ENCODE measurements around the gene METTL5. TPM values are rescaled to one million over a fixed set of nuclear protein-coding genes. Genes with fewer than 3 reads are reported as not detected.

Gene METTL5
- polyA plus RNA-seq, 1 of the 3 experiments (the other 2 are of a cell fraction): 40.7 TPM

GRCh38 chr2:169776252-169776761, 48.4 kb downstream of the METTL5 start:
- H2AFZ ChIP-seq (ENCODE audit: low read depth): peak overlapping the region; percentile 76

GRCh38 chr2:169775765-169776164, 48.9 kb downstream of the METTL5 start:
- Histone ChIP-seq H3K79me2 (ENCODE audit: insufficient read depth) (no peaks in the 10 kb centered on the region), H4K20me1 (ENCODE audit: insufficient read depth) (no peaks in the 10 kb centered on the region), H3K27ac (ENCODE audit: low read depth in 2 of 2, low read length in 1 of 2) (peak overlapping the region; percentile 59 to 62), H2AFZ (ENCODE audit: low read depth) (peak overlapping the region; percentile 76), H3K9me2 (no peaks in the 10 kb centered on the region), H3K36me3 (replicated peaks in 1 of 2; ENCODE audit: control insufficient read depth in 1 of 2, insufficient read depth in 2 of 2, low read length in 1 of 2) (no peaks in the 10 kb centered on the region), H3K9me3 (no peaks in the 10 kb centered on the region), H3K9ac (no peak overlapping the region), H3K4me1 (ENCODE audit: control insufficient read depth in 1 of 2, insufficient read depth in 2 of 2, low read depth in 1 of 2, low read length in 1 of 2) (no peaks in the 10 kb centered on the region; a peak in 1 of 4 replicates), H3K4me2 (0 out of 2 replicates have a peak overlapping the region, but pooled peaks have one; percentile 9), H3K4me3 (ENCODE audit: low read depth in 2 of 2, low read length in 1 of 2) (no peak overlapping the region), H3F3A (replicated peaks; ENCODE audit: insufficient read depth) (peaks cover 2% of the 10 kb centered on the region), H3K27me3 (ENCODE audit: insufficient read depth) (no peaks in the 10 kb centered on the region)
- TF ChIP-seq USF2 (IDR thresholded peaks at IDR 0.05; ENCODE audit: borderline replicate concordance, low read depth, low read length) (no peak), SIN3A (IDR thresholded peaks at IDR 0.05; ENCODE audit: borderline replicate concordance, low read depth, low read length) (no peak), IRF3 (IDR thresholded peaks at IDR 0.05; ENCODE audit: low read depth, low read length) (no peak), REST (IDR thresholded peaks at IDR 0.05; ENCODE audit: low read depth, low read length) (no peak), POLR2AphosphoS5 (IDR thresholded peaks at IDR 0.05; ENCODE audit: low read depth, low read length) (no peak), RCOR1 (IDR thresholded peaks at IDR 0.05; ENCODE audit: low read length) (no peak), FOXJ3 (CRISPR knock-in tag; IDR thresholded peaks at IDR 0.05) (no peak), ELF1 (IDR thresholded peaks at IDR 0.05) (no peak), YY1 (IDR thresholded peaks at IDR 0.05; ENCODE audit: low read depth) (no peak)
- ChIA-PET CTCF (interaction anchor here (0.6 to 2.4 kb wide), 2 partner anchors 82 to 98 kb away, joined by 4 to 12 read pairs; partner anchors contain the start of genes CFAP210 and PHOSPHO2), POLR2A (no interaction called here)
- DNase-seq: no peak
- 28% methylated on average over 2 of the region's 2 CpGs for WGBS (ENCODE audit: low lambda C conversion rate)

More at GRCh38 chr2:169776252-169776761, 48.4 kb downstream of the METTL5 start:
- POLR2A ChIA-PET: no interaction called here
- H3K9me3 ChIP-seq: no peaks in the 10 kb centered on the region
- no peaks in the 10 kb centered on the region; a peak in 1 of 4 replicates for H3K4me1 ChIP-seq (ENCODE audit: control insufficient read depth in 1 of 2, insufficient read depth in 2 of 2, low read depth in 1 of 2, low read length in 1 of 2)
- DNase-seq: no peak
- peaks cover 3% of the 10 kb centered on the region for H3F3A ChIP-seq (replicated peaks; ENCODE audit: insufficient read depth)
- no peaks in the 10 kb centered on the region for H3K9me2 ChIP-seq
- TF ChIP-seq IRF3 (IDR thresholded peaks at IDR 0.05; ENCODE audit: low read depth, low read length) (no peak), NFIC (IDR thresholded peaks at IDR 0.05; ENCODE audit: borderline replicate concordance) (no peak), GATA2 (CRISPR knock-in tag; IDR thresholded peaks at IDR 0.05) (no peak), SIN3A (IDR thresholded peaks at IDR 0.05; ENCODE audit: borderline replicate concordance, low read depth, low read length) (no peak), YY1 (IDR thresholded peaks at IDR 0.05; ENCODE audit: low read depth) (no peak), ELF1 (IDR thresholded peaks at IDR 0.05) (no peak)
- H3K27me3 ChIP-seq (ENCODE audit: insufficient read depth): no peaks in the 10 kb centered on the region
- 58% methylated on average over 2 of the region's 2 CpGs for WGBS (ENCODE audit: low lambda C conversion rate)
- no peak overlapping the region for H3K4me3 ChIP-seq (ENCODE audit: low read depth in 2 of 2, low read length in 1 of 2)
- no peaks in the 10 kb centered on the region for H3K36me3 ChIP-seq (replicated peaks in 1 of 2; ENCODE audit: control insufficient read depth in 1 of 2, insufficient read depth in 2 of 2, low read length in 1 of 2)
- no peaks in the 10 kb centered on the region for H4K20me1 ChIP-seq (ENCODE audit: insufficient read depth)
- 0 out of 2 replicates have a peak overlapping the region, but pooled peaks have one; percentile 9 for H3K4me2 ChIP-seq
- H3K27ac ChIP-seq (ENCODE audit: low read depth in 2 of 2, low read length in 1 of 2): peak overlapping the region; percentile 59 to 62; a peak in 3 of 4 replicates
- no peak overlapping the region for H3K9ac ChIP-seq
- CTCF ChIA-PET: interaction anchor here (1.4 kb wide), 1 partner anchor 8 kb away, joined by 4 read pairs; no protein-coding TSS in a partner anchor
- no peaks in the 10 kb centered on the region for H3K79me2 ChIP-seq (ENCODE audit: insufficient read depth)

All from SK-N-SH (cell line).